NT2/D1 (cell line): ENCODE data around the gene PAX2.

ENCODE experiments used
- YY1 ChIP-seq: IDR thresholded peaks from 2 replicates; pipeline ENCODE4 v1.6.1; 2011; ENCODE audit not compliant: insufficient read length, insufficient read depth
- ZNF274 ChIP-seq: IDR thresholded peaks from 2 replicates; pipeline ENCODE4 v1.6.1; 2011; ENCODE audit warnings: mild to moderate bottlenecking, low read depth, low read length

- TF ChIP-seq YY1: no peak
- TF ChIP-seq ZNF274: no peak
These were observed 4.2 kb downstream of the PAX2 start for GRCh38 chr10:100749309-100750217.
